Keratinocyte (primary cell): Measurements from ENCODE around the gene MANF.

Experiments used
- CTCF ChIP-seq, 3 experiments: IDR thresholded peaks in 1 of 3; conservative IDR thresholded peaks in 1 of 3; optimal IDR thresholded peaks in 1 of 3; 2 replicates in 2 of 3; 3 replicates in 1 of 3; pipeline versions ENCODE3 to v1.5.1; 2011; ENCODE audit warnings: low read length in 3 of 3, mild to moderate bottlenecking in 3 of 3, moderate library complexity in 2 of 3, control low read depth in 1 of 3, inconsistent platforms in 1 of 3; ENCODE audit not compliant: insufficient read depth in 2 of 3; ENCODE audit errors: extremely low read depth in 1 of 3
- EZH2 ChIP-seq: IDR thresholded peaks from one replicate; pipeline ENCODE4 v1.6.1; 2012; ENCODE audit warnings: inconsistent platforms, mild to moderate bottlenecking, low read length, moderate library complexity

DNA sequence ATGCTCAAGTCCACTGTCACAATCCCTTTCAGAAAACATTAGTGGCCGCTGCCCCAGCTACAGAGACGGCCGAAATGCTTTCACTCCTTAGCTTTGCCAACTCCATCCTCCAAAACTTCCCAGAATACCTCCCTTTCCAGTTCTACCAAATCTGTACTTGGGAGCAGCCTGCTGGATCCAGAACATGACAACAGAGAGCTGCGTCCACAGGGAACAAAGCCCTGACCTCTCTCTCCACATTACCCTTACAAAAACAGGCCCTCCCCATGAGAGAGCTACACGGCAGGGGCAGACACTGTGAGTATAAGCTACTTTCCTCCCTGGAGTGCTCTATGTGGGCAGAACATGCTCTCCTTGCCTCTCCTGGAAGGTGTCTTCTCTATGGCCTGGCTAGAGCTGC lies 12.3 kb downstream of the MANF start:
- TF ChIP-seq CTCF (optimal IDR thresholded peaks at IDR 0.05 in 1 of 3, IDR thresholded peaks at IDR 0.05 in 1 of 3, conservative IDR thresholded peaks at IDR 0.05 in 1 of 3; ENCODE audit: extremely low read depth in 1 of 3, insufficient read depth in 2 of 3, low read length in 3 of 3) (no peak), EZH2 (no peak)
